Mesenchymal stem cell (in vitro differentiated cells and primary cell): Measurements from ENCODE around the gene VAC14.

Experiments used
- DNase-seq: peaks from one replicate; pipeline ENCODE4 v3.0.0-alpha.2; 2013
- H2AFZ ChIP-seq: one replicate; pipeline ENCODE4 v1.6.1; 2013; ENCODE audit warnings: low read depth, mild to moderate bottlenecking, control low read depth, inconsistent platforms, low read length, moderate library complexity
- H2AK5ac ChIP-seq: 2 replicates; pipeline ENCODE4 v1.6.1; 2013; ENCODE audit warnings: low read length, moderate library complexity, mild to moderate bottlenecking, inconsistent platforms; ENCODE audit not compliant: severe bottlenecking
- H2BK120ac ChIP-seq: one replicate; pipeline ENCODE4 v1.6.1; 2013; ENCODE audit warnings: low read depth, mild to moderate bottlenecking, inconsistent platforms, low read length, moderate library complexity
- H2BK12ac ChIP-seq, 2 experiments: one replicate each; pipeline ENCODE4 v1.6.1; 2013; ENCODE audit warnings: inconsistent platforms in 2 of 2, low read length in 2 of 2, mild to moderate bottlenecking in 2 of 2, moderate library complexity in 2 of 2, control low read depth in 1 of 2
- H2BK15ac ChIP-seq: one replicate; pipeline ENCODE4 v1.6.1; 2013; ENCODE audit warnings: mild to moderate bottlenecking, low read depth, inconsistent platforms; ENCODE audit not compliant: poor library complexity, severe bottlenecking
- H2BK5ac ChIP-seq: 2 replicates; pipeline ENCODE4 v1.6.1; 2013; ENCODE audit warnings: low read depth, mild to moderate bottlenecking, low read length, control low read depth, inconsistent platforms; ENCODE audit not compliant: poor library complexity, severe bottlenecking
- H3K14ac ChIP-seq, 2 experiments: one replicate each; pipeline ENCODE4 v1.6.1; 2013; ENCODE audit warnings: inconsistent platforms in 2 of 2, low read length in 2 of 2, control low read depth in 1 of 2, mild to moderate bottlenecking in 1 of 2, moderate library complexity in 1 of 2
- H3K18ac ChIP-seq, 2 experiments: one replicate each; pipeline ENCODE4 v1.6.1; 2013; ENCODE audit warnings: inconsistent platforms in 2 of 2, low read length in 2 of 2, control low read depth in 1 of 2, low read depth in 1 of 2, mild to moderate bottlenecking in 1 of 2
- H3K23ac ChIP-seq, 2 experiments: one replicate each; pipeline ENCODE4 v1.6.1; 2013; ENCODE audit warnings: inconsistent platforms in 2 of 2, low read length in 2 of 2, mild to moderate bottlenecking in 2 of 2, moderate library complexity in 2 of 2, control low read depth in 1 of 2
- H3K27ac ChIP-seq: 2 replicates; pipeline ENCODE4 v1.5.1; 2013; ENCODE audit warnings: mild to moderate bottlenecking, moderate library complexity, low read length, control low read depth, inconsistent platforms; ENCODE audit not compliant: poor library complexity, severe bottlenecking
- H3K27me3 ChIP-seq, 2 experiments: 2 replicates each; pipeline versions ENCODE4 v1.6.1 to v1.7.0; 2013; ENCODE audit warnings: low read length in 2 of 2, mild to moderate bottlenecking in 2 of 2, moderate library complexity in 2 of 2, control low read depth in 1 of 2, inconsistent platforms in 1 of 2; ENCODE audit not compliant: control insufficient read depth in 1 of 2, insufficient read depth in 1 of 2
- H3K36me3 ChIP-seq, 2 experiments: 2 replicates each; pipeline versions ENCODE4 v1.6.1 to v1.7.0; 2013; ENCODE audit warnings: low read length in 2 of 2, control low read depth in 1 of 2, inconsistent platforms in 1 of 2, low read depth in 1 of 2, mild to moderate bottlenecking in 1 of 2; ENCODE audit not compliant: insufficient read depth in 2 of 2, control insufficient read depth in 1 of 2
- H3K4ac ChIP-seq, 2 experiments: one replicate each; pipeline ENCODE4 v1.6.1; 2013; ENCODE audit warnings: inconsistent platforms in 2 of 2, low read length in 2 of 2, mild to moderate bottlenecking in 2 of 2, moderate library complexity in 2 of 2, control low read depth in 1 of 2, low read depth in 1 of 2
- H3K4me1 ChIP-seq: 2 replicates; pipeline ENCODE4 v1.6.1; 2013; ENCODE audit warnings: low read depth, low read length, control low read depth; ENCODE audit not compliant: control insufficient read depth, insufficient read depth
- H3K4me2 ChIP-seq: 2 replicates; pipeline ENCODE4 v1.6.1; 2013; ENCODE audit warnings: low read length, mild to moderate bottlenecking, inconsistent platforms; ENCODE audit not compliant: poor library complexity, severe bottlenecking
- H3K4me3 ChIP-seq, 2 experiments: 2 replicates each; pipeline versions ENCODE4 v1.5.1 to v1.7.0; 2013; ENCODE audit warnings: low read length in 2 of 2, mild to moderate bottlenecking in 2 of 2, control low read depth in 1 of 2, low read depth in 1 of 2; ENCODE audit not compliant: insufficient read depth in 1 of 2
- H3K79me1 ChIP-seq: replicated peaks from 2 replicates; pipeline ENCODE4 v1.6.1; 2013; ENCODE audit warnings: mild to moderate bottlenecking, control low read depth, low read length, inconsistent platforms; ENCODE audit not compliant: poor library complexity, severe bottlenecking
- H3K9ac ChIP-seq: 2 replicates; pipeline ENCODE4 v1.7.0; 2013; ENCODE audit warnings: mild to moderate bottlenecking, low read length, moderate library complexity
- H3K9me3 ChIP-seq: 2 replicates; pipeline ENCODE4 v1.7.0; 2013; ENCODE audit warnings: mild to moderate bottlenecking, low read length; ENCODE audit not compliant: control insufficient read depth
- H4K8ac ChIP-seq: one replicate; pipeline ENCODE4 v1.6.1; 2013; ENCODE audit warnings: inconsistent platforms, mild to moderate bottlenecking, low read length, moderate library complexity
- H4K91ac ChIP-seq: one replicate; pipeline ENCODE4 v1.6.1; 2013; ENCODE audit warnings: mild to moderate bottlenecking, low read length, inconsistent platforms
- WGBS: methylation state at CpG from one replicate; pipeline ENCODE4 v1.1.7; 2013; ENCODE audit warnings: mixed read lengths; 5-methylcytosine and 5-hydroxymethylcytosine counted together

The VAC14 gene

DNA sequence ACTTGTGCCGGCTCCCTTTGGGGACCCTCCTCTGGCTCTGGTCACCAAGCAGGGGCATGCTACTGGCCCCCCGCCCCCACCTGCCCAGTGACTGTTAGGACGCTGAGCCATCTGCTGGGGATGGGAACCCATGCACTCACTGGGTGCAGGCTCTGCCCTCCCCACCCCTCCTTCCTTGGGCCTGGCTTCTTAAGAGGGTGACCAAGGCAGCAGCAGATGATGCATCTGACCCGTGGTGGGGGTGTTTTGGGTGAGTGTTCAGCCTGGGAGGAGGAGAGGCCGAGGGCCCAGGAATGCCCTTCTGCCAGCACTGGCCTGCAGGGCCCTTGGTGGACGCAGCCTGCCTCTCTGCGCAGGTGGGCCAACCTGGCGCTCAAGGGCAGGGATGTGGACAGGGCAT, 95.9 kb downstream of the VAC14 start:
- peak overlapping the region; percentile 82 for H2BK15ac ChIP-seq
- no peak overlapping the region for H3K23ac ChIP-seq
- no peak overlapping the region for H3K4me3 ChIP-seq
- no peak overlapping the region for H3K27ac ChIP-seq
- H2BK5ac ChIP-seq, result no peak overlapping the region
- H3K9me3 ChIP-seq, result no peaks in the 10 kb centered on the region
- peak overlapping the region; percentile 19 for H4K8ac ChIP-seq
- peaks cover 75% of the 10 kb centered on the region for H3K4me1 ChIP-seq
- peak overlapping the region in 1 of 2 experiments; percentile 61 for H3K14ac ChIP-seq
- H3K79me1 ChIP-seq, result peaks cover 9% of the 10 kb centered on the region
- H2BK120ac ChIP-seq, result no peak overlapping the region
- H3K18ac ChIP-seq, result peak overlapping the region; percentile 65 to 81
- H3K9ac ChIP-seq, result no peak overlapping the region
- H3K4me2 ChIP-seq, result no peak overlapping the region
- H4K91ac ChIP-seq, result peak overlapping the region; percentile 89
- H2AFZ ChIP-seq, result no peak overlapping the region
- WGBS, result 87% methylated on average over 8 of the region's 8 CpGs
- H3K27me3 ChIP-seq, result no peaks in the 10 kb centered on the region
- H2AK5ac ChIP-seq, result peak overlapping the region; percentile 11
- peaks cover 0 to 7% of the 10 kb centered on the region in 2 experiments for H3K36me3 ChIP-seq
- peak overlapping the region in 1 of 2 experiments; percentile 16 for H3K4ac ChIP-seq
- DNase-seq, result no peak
- H2BK12ac ChIP-seq, result peak overlapping the region; percentile 87 to 88

DNA sequence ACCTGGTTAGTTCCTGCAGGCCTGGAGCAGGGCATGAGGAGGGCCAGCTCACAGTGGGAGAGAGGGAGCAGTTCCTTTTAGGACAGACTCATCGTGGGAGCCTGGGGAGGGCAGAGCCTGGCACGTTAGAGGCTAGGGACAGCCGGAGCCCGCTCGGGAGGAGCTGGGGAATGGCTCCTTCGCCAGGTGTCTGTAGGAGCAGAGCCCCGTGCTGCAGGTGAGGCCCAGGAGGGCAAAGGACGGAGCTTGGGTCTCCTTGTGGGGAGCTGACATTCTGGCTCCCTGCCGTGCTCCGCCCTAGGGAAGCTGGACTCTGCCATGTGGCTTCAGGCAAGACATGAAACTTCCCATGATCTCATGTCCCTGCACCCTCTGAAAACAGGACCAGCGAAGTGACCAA, 96.4 kb downstream of the VAC14 start:
- H2BK5ac ChIP-seq, result no peak overlapping the region
- H2BK12ac ChIP-seq, result peak overlapping the region; percentile 87 to 88
- peak overlapping the region; percentile 82 for H2BK15ac ChIP-seq
- H2AFZ ChIP-seq, result no peak overlapping the region
- H3K4me2 ChIP-seq, result no peak overlapping the region
- peak overlapping the region; percentile 89 for H4K91ac ChIP-seq
- peak overlapping the region; percentile 78 for H2BK120ac ChIP-seq
- H3K9me3 ChIP-seq, result no peaks in the 10 kb centered on the region
- no peak overlapping the region for H3K23ac ChIP-seq
- no peak overlapping the region for H3K9ac ChIP-seq
- DNase-seq, result no peak
- H3K4ac ChIP-seq, result peak overlapping the region; percentile 0 to 86
- H3K18ac ChIP-seq, result peak overlapping the region; percentile 65 to 81
- H3K36me3 ChIP-seq, result peaks cover 0 to 4% of the 10 kb centered on the region in 2 experiments
- H3K4me1 ChIP-seq, result peaks cover 77% of the 10 kb centered on the region
- H3K79me1 ChIP-seq, result peaks cover 9% of the 10 kb centered on the region
- no peak overlapping the region for H3K14ac ChIP-seq
- H3K27me3 ChIP-seq, result no peaks in the 10 kb centered on the region
- peak overlapping the region; percentile 58 for H4K8ac ChIP-seq
- WGBS, result 93% methylated on average over 11 of the region's 11 CpGs
- no peak overlapping the region for H3K27ac ChIP-seq
- peak overlapping the region; percentile 11 for H2AK5ac ChIP-seq
- no peak overlapping the region for H3K4me3 ChIP-seq

DNA sequence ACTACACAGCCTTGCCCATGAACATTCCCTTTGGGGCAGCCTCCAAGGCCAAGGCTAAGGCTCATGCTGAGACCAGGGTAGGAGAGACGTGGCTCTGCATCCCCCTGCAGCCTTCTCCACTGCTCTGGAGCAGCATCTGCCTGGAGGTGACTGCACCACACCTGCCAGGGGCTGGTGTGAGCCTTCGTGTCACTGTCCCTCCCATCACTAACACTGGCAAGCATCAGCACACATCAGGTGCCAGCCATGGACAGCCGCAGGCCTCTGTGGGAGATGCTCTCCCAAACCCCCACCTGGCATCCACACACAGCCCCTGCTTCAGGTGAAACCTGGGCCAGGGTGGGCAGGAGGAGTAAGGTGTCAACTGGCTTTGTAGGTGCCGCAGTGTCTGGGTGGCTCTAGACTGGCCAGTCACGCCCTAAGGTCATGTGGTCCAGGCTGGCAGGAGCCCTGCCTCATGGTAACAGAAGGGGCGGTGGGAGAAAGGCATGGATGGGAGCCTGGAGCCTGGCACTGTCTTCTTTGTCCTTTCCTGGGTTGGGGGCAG, 97.0 kb downstream of the VAC14 start:
- H2BK12ac ChIP-seq, result peak overlapping the region; percentile 87 to 88
- H2AK5ac ChIP-seq, result peak overlapping the region; percentile 58
- H3K27me3 ChIP-seq, result no peaks in the 10 kb centered on the region
- H2BK5ac ChIP-seq, result no peak overlapping the region
- H3K9ac ChIP-seq, result peak overlapping the region; percentile 72
- peak overlapping the region; percentile 89 for H4K91ac ChIP-seq
- peak overlapping the region; percentile 26 to 86 for H3K4ac ChIP-seq
- no peak overlapping the region for H3K4me3 ChIP-seq
- WGBS, result 96% methylated on average over 6 of the region's 6 CpGs
- no peak overlapping the region for H3K4me2 ChIP-seq
- H3K18ac ChIP-seq, result peak overlapping the region; percentile 65 to 81
- H2BK120ac ChIP-seq, result peak overlapping the region; percentile 78
- H2AFZ ChIP-seq, result no peak overlapping the region
- no peak overlapping the region for H2BK15ac ChIP-seq
- DNase-seq, result no peak
- peak overlapping the region in 1 of 2 experiments; percentile 50 for H3K14ac ChIP-seq
- no peak overlapping the region for H3K23ac ChIP-seq
- peaks cover 0 to 7% of the 10 kb centered on the region in 2 experiments for H3K36me3 ChIP-seq
- peaks cover 79% of the 10 kb centered on the region for H3K4me1 ChIP-seq
- H4K8ac ChIP-seq, result peak overlapping the region; percentile 84
- H3K27ac ChIP-seq, result peak overlapping the region; percentile 74
- peaks cover 9% of the 10 kb centered on the region for H3K79me1 ChIP-seq
- no peaks in the 10 kb centered on the region for H3K9me3 ChIP-seq

DNA sequence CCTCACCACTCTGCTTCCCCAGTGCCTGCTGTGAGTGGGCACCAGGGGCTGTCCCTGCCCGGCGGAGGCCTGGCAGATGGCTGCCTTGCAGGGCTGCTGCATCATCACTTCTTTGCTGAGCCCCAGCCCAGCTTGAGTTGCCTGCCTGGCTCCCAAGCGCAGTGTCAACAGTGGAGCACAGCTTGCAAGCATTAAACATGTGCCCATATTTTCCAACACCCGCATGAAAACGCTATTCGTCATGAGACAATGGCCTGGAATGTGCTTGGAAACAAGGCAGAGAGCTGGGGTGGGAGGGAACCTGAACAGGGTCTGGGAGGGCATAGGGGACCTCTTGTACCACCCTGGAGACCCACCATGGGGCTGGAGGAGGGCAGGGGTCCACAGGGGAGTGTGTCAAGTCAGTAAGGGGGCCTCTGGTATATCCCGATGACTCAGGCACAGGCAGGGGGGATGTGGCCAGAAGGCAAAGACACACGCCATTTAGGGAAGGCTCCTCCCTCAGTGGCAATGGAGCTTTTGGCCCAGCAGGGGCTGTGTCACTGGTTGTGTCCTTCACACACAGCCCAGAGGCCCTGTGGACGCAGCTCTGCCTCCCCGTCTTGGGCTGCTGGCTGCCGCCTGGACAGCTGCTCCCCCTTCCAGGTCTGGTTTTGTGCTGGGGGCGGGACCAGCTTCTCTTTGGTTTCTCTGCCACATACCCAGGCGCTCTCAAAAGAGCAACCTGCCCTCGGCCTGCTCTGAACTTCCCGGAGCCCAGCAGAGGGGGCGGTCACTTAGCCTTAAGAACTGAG, 97.7 kb downstream of the VAC14 start:
- peaks cover 83% of the 10 kb centered on the region for H3K4me1 ChIP-seq
- H3K27ac ChIP-seq, result peak overlapping the region; percentile 74
- peak; percentile 94 for DNase-seq
- H2BK5ac ChIP-seq, result peak overlapping the region; percentile 11
- H3K18ac ChIP-seq, result peak overlapping the region; percentile 81 to 87
- H3K9me3 ChIP-seq, result no peaks in the 10 kb centered on the region
- no peaks in the 10 kb centered on the region for H3K27me3 ChIP-seq
- H3K23ac ChIP-seq, result no peak overlapping the region
- H2AK5ac ChIP-seq, result peak overlapping the region; percentile 58
- H3K9ac ChIP-seq, result peak overlapping the region; percentile 72
- 42% methylated on average over 15 of the region's 16 CpGs for WGBS
- no peak overlapping the region for H3K4me2 ChIP-seq
- no peak overlapping the region for H3K14ac ChIP-seq
- peak overlapping the region; percentile 80 to 88 for H2BK12ac ChIP-seq
- peaks cover 1 to 14% of the 10 kb centered on the region in 2 experiments for H3K36me3 ChIP-seq
- peaks cover 9% of the 10 kb centered on the region for H3K79me1 ChIP-seq
- H3K4me3 ChIP-seq, result no peak overlapping the region
- H3K4ac ChIP-seq, result peak overlapping the region; percentile 57 to 86
- peak overlapping the region; percentile 89 for H4K91ac ChIP-seq
- peak overlapping the region; percentile 88 for H2BK15ac ChIP-seq
- H2BK120ac ChIP-seq, result peak overlapping the region; percentile 86
- H2AFZ ChIP-seq, result no peak overlapping the region
- H4K8ac ChIP-seq, result peak overlapping the region; percentile 84
